Prostate gland (tissue), 2 donors: Measurements from ENCODE around the gene FHDC1.

Experiments
- CTCF ChIP-seq, 4 experiments: fragments of 200-600 bp in 2 of 4; fragments of 450-650 bp in 2 of 4; sonication (generic) in 2 of 4; IDR thresholded peaks; 1 replicate in 3 of 4; 2 replicates in 1 of 4; pipeline ENCODE4 v1.5.1; 2016 to 2019; ENCODE audit warnings: antibody characterized with exemption in 4 of 4, mild to moderate bottlenecking in 2 of 4, moderate library complexity in 2 of 4
- POLR2A ChIP-seq: fragments of 450-650 bp; IDR thresholded peaks from one replicate; pipeline ENCODE4 v1.6.1; 2016; ENCODE audit warnings: antibody characterized with exemption, mild to moderate bottlenecking
- POLR2AphosphoS5 ChIP-seq: sonication (generic); formaldehyde crosslinking; IDR thresholded peaks from one replicate; pipeline ENCODE4 v1.6.1; 2017; ENCODE audit warnings: antibody characterized with exemption

GRCh38 chr4:152956650-152957436, 20.7 kb downstream of the FHDC1 start:
- TF ChIP-seq CTCF (IDR thresholded peaks at IDR 0.05) (no peak), POLR2A (no peak), POLR2AphosphoS5 (no peak)
